HG03565 (cell line): Measurements from ENCODE around the gene MACROH2A1.

Source experiments
- ATAC-seq: cut with Tn5 transposase; IDR thresholded peaks from one replicate; pipeline ENCODE4 v1.9.1; 2021; ENCODE audit warnings: mild to moderate bottlenecking, moderate library complexity; ENCODE audit not compliant: unreplicated experiment

MACROH2A1 gene

DNA sequence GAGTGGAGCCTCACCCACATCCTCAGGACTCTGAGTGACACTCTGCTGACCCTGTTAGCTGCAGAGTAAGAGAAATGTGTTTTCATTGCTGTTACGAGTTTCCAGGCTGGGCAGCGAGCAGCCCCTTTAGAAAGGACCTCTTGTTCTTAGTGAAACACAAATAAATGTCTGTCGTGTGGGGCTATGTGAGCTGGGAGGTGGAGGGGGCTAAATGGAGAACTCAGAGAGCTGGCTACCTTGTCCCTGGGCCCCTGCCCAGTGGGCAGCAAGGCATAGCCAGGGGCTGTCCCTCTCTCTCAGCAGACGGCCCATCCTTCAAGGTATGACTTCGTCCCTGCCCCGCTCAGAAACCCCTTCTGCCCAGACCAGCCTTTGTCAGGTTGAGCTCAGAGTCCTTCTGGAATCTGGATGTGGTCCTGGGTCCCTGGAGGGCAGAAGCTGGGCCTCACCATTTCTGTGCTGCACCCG, 38.0 kb upstream of the MACROH2A1 start:
- no peak for ATAC-seq

DNA sequence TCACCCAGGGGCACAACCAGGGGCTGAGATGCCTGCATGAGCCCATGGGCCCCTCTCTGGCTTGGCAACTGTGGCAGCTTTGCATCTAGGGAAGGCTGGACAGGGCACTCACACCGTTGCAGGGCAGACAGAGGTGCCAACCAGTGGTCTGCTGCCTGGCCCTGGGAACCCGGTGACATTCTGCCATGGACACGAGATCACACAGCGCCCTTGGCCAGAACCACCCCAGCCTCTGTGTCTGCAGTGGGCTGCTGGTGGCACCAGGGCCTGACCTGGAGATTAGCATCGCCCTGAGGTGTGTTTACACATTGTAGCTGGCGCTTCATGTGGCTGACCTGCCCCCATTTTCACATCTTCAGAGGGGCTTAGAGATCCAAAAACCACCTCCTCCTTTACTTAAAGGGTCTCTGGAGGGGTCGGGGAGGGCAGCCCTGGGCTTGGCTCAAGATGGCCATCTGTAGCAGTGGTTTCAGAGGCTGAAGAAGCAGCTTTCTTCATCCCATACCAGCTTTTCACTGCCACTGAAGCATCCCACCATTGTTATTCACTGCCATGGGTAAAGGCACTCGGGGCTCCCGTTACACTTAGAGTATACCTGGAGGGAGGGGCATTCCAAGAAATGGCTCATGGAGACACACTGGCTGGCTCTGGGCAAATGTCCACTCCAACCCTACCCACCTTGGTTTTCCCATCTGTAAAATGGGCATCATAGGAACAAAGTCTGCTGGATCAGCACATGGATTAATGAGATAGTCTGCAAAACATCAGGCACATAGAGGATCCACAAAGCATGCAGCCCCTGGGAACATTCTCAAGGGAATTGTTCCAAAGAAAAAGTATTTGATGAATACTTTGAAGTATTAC, 36.7 kb upstream of the MACROH2A1 start:
- no peak for ATAC-seq

GRCh38 chr5:135434591-135435466, 35.8 kb upstream of the MACROH2A1 start:
- no peak for ATAC-seq

- ATAC-seq, result no peak
Measured at GRCh38 chr5:135433681-135434426, 34.8 kb upstream of the MACROH2A1 start.

- no peak for ATAC-seq
Measured at GRCh38 chr5:135432113-135432512, 33.1 kb upstream of the MACROH2A1 start.

- no peak for ATAC-seq
Measured at GRCh38 chr5:135430135-135430437, 31.1 kb upstream of the MACROH2A1 start.

- ATAC-seq, result no peak
Measured at GRCh38 chr5:135429301-135430134, 30.5 kb upstream of the MACROH2A1 start.

GRCh38 chr5:135428586-135428985, 29.6 kb upstream of the MACROH2A1 start:
- no peak for ATAC-seq

GRCh38 chr5:135426102-135427082, 27.4 kb upstream of the MACROH2A1 start:
- ATAC-seq, result peak; percentile 82

- ATAC-seq, result no peak
Measured at GRCh38 chr5:135425641-135426040, 26.6 kb upstream of the MACROH2A1 start.

- no peak for ATAC-seq
Measured at GRCh38 chr5:135423846-135424168, 24.8 kb upstream of the MACROH2A1 start.

DNA sequence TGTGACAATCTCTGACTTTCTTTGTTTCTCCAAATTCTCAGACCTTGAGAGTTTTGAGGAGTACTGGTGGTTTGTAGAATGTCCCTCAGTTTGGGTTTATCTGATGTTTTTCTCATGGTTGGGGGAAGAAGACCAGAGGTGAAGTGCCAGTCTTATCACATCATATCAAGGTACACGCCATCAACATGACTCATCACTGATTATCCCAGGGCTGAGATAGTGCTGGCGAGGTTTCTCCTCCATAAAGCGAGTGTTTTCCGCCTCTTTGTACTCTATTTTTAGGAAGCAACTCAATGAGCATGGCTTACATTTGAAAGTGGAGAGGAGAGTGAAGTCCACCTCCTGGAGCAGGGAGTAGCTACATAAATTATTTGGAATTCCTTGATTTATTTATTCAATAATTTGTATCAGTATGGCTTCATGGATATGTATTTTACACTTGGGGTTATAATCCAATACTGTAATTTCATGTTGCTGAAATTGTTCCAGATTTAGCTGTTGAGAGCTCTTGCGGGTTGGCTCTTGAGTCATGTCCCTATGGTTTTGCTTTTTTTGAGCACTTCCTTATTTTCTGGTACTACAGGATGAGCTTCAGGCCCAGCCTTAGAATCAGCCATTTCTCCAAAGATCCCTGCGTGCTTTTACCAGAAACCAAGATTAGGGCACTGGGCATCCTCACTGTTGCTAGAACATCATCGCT, 24.3 kb upstream of the MACROH2A1 start:
- no peak for ATAC-seq

GRCh38 chr5:135422419-135422818, 23.4 kb upstream of the MACROH2A1 start:
- no peak for ATAC-seq

DNA sequence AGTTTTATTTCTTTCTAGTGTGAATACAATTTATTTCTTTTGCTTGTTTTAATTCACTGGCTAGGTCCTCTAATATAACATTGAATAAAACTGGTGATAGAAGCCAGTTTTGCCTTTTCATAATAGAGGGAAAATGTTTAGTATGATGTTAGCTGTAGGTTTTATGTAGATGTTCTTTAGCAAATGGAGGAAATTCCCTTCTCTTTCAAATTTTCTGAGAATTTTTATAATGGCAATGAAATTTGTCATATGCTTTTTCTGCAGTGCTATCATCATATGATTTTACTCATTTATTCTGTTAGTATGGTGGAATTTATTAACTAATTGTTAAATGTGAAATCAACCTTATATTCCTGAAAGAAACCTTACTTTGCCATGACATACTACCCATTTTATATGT, 18.1 kb upstream of the MACROH2A1 start:
- no peak for ATAC-seq

GRCh38 chr5:135405082-135405481, 6.1 kb upstream of the MACROH2A1 start:
- no peak for ATAC-seq

DNA sequence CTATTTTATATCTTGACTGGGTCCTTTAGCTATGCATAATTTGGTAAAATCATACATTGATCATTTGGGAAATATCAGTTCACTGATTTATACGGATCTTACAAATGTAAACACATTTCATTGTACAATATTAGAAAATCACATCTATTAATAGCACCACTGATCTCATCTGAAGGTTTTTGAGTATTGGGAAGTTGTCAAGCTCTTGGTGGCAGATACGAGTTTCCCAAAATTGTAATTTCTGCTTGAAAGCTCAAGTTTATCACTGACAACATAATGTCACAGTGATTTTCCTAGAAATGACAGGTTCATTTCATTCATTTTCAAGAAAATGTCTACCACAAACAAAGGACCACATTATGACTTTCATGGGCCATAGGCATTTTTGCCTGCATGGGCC, 3.0 kb upstream of the MACROH2A1 start:
- ATAC-seq, result no peak

DNA sequence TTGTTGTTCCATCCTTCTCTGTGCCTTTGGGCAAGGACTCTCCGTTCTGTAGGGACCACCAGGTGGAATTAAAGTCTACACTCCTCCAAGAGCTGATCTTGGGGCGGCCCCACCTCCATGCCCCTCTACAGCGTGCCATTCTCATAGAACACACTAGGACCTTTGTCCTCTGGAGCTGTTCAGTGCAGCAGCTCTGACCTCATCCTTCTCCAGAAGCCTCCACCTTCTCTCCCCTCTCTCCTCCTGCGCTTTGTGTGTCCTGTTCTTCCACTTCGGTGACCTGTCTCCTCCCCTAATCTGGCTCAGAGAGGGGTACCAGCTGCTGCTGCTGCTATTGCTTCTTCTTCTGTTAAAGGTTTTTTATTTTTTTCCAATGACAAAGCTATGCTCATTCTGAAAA, 1.8 kb upstream of the MACROH2A1 start:
- ATAC-seq, result no peak

- ATAC-seq, result no peak
Measured at GRCh38 chr5:135399794-135400542, 937 bp upstream of the MACROH2A1 start.
